ENCODE data around the gene RAB31. TPM values are rescaled to one million over a fixed set of nuclear protein-coding genes. Genes with fewer than 3 reads are reported as not detected.

The RAB31 gene
- total RNA-seq, 3 donors from 2014 or later: 12.8 to 58.5 (median 27.4) TPM

GRCh38 chr18:9771261-9771976 is 63.3 kb downstream of the RAB31 start:
- H3K9me3 ChIP-seq: no peaks in the 10 kb centered on the region
- no peak overlapping the region for H3K4me3 ChIP-seq
- H3K4me1 ChIP-seq (ENCODE audit: low read depth): no peaks in the 10 kb centered on the region
- TF ChIP-seq CTCF (IDR thresholded peaks at IDR 0.05): peak; percentile 98
- DNase-seq: peak; percentile 78 to 88 (median 88)
- H3K36me3 ChIP-seq (ENCODE audit: low read depth): no peaks in the 10 kb centered on the region
- intact Hi-C loops (cut with DNase I, micrococcal nuclease): loop anchor here in 1 of 2 donors (10.0 kb wide), 1 partner anchor 173 kb away; no protein-coding TSS in a partner anchor
- ATAC-seq: peak; percentile 98

- intact Hi-C loops (cut with DNase I, micrococcal nuclease): loop anchor here in 1 of 2 donors (10.0 kb wide), 1 partner anchor 173 kb away; no protein-coding TSS in a partner anchor
- no peaks in the 10 kb centered on the region for H3K36me3 ChIP-seq (ENCODE audit: low read depth)
- no peaks in the 10 kb centered on the region for H3K9me3 ChIP-seq
- H3K4me1 ChIP-seq (ENCODE audit: low read depth): no peaks in the 10 kb centered on the region
- peak; percentile 21 for ATAC-seq
- DNase-seq: no peak
- no peak overlapping the region for H3K4me3 ChIP-seq
- TF ChIP-seq CTCF (IDR thresholded peaks at IDR 0.05): no peak
Measured at GRCh38 chr18:9771977-9772660, 64.0 kb downstream of the RAB31 start.

GRCh38 chr18:9772847-9773677 is 65.0 kb downstream of the RAB31 start:
- H3K4me1 ChIP-seq (ENCODE audit: low read depth): no peaks in the 10 kb centered on the region
- no peak for TF ChIP-seq CTCF (IDR thresholded peaks at IDR 0.05)
- no peak overlapping the region for H3K4me3 ChIP-seq
- ATAC-seq: no peak
- H3K9me3 ChIP-seq: no peaks in the 10 kb centered on the region
- no peak for DNase-seq
- no peaks in the 10 kb centered on the region for H3K36me3 ChIP-seq (ENCODE audit: low read depth)
- intact Hi-C loops (cut with DNase I, micrococcal nuclease): loop anchor here in 1 of 2 donors (10.0 kb wide), 1 partner anchor 172 kb away; no protein-coding TSS in a partner anchor

- Histone ChIP-seq H3K4me1 (ENCODE audit: low read depth) (no peaks in the 10 kb centered on the region), H3K36me3 (ENCODE audit: low read depth) (no peaks in the 10 kb centered on the region), H3K4me3 (no peak overlapping the region), H3K9me3 (no peaks in the 10 kb centered on the region)
- ATAC-seq (no peak), DNase-seq (no peak)
- intact Hi-C loops (cut with DNase I, micrococcal nuclease): loop anchor here in 1 of 2 donors (10.0 kb wide), 1 partner anchor 171 kb away; no protein-coding TSS in a partner anchor
- no peak for TF ChIP-seq CTCF (IDR thresholded peaks at IDR 0.05)
Measured at GRCh38 chr18:9774150-9774549, 66.0 kb downstream of the RAB31 start.

DNA sequence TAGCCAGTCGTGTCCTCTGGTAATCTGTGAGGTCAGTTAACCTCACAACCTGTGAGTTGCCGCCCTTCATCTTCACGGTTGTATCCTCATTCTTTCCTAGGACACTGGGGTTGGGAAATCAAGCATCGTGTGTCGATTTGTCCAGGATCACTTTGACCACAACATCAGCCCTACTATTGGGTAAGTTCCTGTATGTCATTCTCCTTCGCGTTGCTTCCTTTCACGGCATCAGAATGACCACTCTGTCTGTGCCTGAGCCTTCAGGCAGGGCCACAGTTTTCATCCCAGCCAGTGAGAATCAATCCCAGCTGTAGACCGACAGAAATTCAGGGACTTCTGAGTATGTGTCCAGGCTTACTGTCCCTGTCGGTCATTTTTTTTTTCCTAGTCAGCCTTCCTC is 67.1 kb downstream of the RAB31 start:
- DNase-seq (no peak), ATAC-seq (peak; percentile 7)
- Histone ChIP-seq H3K4me3 (no peak overlapping the region), H3K4me1 (ENCODE audit: low read depth) (peaks cover 7% of the 10 kb centered on the region), H3K9me3 (no peaks in the 10 kb centered on the region), H3K36me3 (ENCODE audit: low read depth) (no peaks in the 10 kb centered on the region)
- no peak for TF ChIP-seq CTCF (IDR thresholded peaks at IDR 0.05)
- intact Hi-C loops (cut with DNase I, micrococcal nuclease): loop anchor here in 1 of 2 donors (10.0 kb wide), 1 partner anchor 170 kb away; no protein-coding TSS in a partner anchor

Measured in mucosa of descending colon (tissue), 3 donors.